Testis (tissue), 3 donors: ENCODE results near the gene NRARP. TPM values are rescaled to one million over a fixed set of nuclear protein-coding genes. Genes with fewer than 3 reads are reported as not detected.
A peak's percentile ranks its signal among the peaks of the same experiment; 100 is the strongest.

Experiments
- DNase-seq: peaks from one replicate; pipeline ENCODE4 v3.0.0-alpha.2; 2019
- H3K27ac ChIP-seq, 2 donors: fragments of 200-600 bp; sonication (generic); one replicate each; pipeline ENCODE4 v1.5.1; 2019
- H3K27me3 ChIP-seq: fragments of 200-600 bp; sonication (generic); one replicate; pipeline ENCODE4 v1.5.1; 2019
- H3K36me3 ChIP-seq: fragments of 200-600 bp; sonication (generic); one replicate; pipeline ENCODE4 v1.5.1; 2017; ENCODE audit warnings: low read depth; ENCODE audit errors: missing control alignments
- H3K4me1 ChIP-seq: fragments of 200-600 bp; sonication (generic); one replicate; pipeline ENCODE4 v1.5.1; 2019
- H3K4me3 ChIP-seq, 2 donors: fragments of 200-600 bp; sonication (generic); one replicate each; pipeline ENCODE4 v1.5.1; 2017 to 2019
- H3K9me3 ChIP-seq: fragments of 200-600 bp; sonication (generic); one replicate; pipeline ENCODE4 v1.5.1; 2017
- POLR2A ChIP-seq: fragments of 450-650 bp; IDR thresholded peaks from one replicate; pipeline ENCODE4 v1.6.1; 2017; ENCODE audit warnings: antibody characterized with exemption, mild to moderate bottlenecking, moderate library complexity
- WGBS, 2 donors: methylation state at CpG; one replicate each; pipeline ENCODE4 v1.1.5; 2018; 5-methylcytosine and 5-hydroxymethylcytosine counted together
- intact Hi-C: fragments of 100-400 bp; cut with DNase I; formaldehyde crosslinking; loops from one replicate; pipeline ENCODE4 v1.15.1; 2023; ENCODE audit warnings: low total_unique reads
- polyA plus RNA-seq: library from polyadenylated mRNA; stranded (reverse); fragments of 350-450 nt; fragmentation: Illumina TruSeq; extraction: RNeasy Lipid Tissue Mini Kit (QIAGEN cat#74804); gene quantifications from one replicate; pipeline ENCODE4 v1.2.3, GENCODE V29; 2014; ENCODE audit warnings: low read depth, low replicate concordance; ENCODE audit not compliant: insufficient read depth
- total RNA-seq, 2 donors: library from RNA; depleted of rRNA; stranded (reverse); fragments of >200 nt; gene quantifications; one replicate each; pipeline ENCODE4 v1.2.3, GENCODE V29; 2016
- TF ChIP-seq, protein P1 (sequence below), 3 experiments: fragments of 450-650 bp in 2 of 3; fragments of 200-600 bp in 1 of 3; sonication (generic) in 1 of 3; IDR thresholded peaks; one replicate each; pipeline ENCODE4 v1.5.1; 2016 to 2019; ENCODE audit warnings: antibody characterized with exemption in 3 of 3, mild to moderate bottlenecking in 2 of 3, moderate library complexity in 1 of 3

NRARP gene
- total and polyA plus RNA-seq, 3 donors from 2014 or later: 5.2 to 40.6 (median 14.4) TPM

DNA sequence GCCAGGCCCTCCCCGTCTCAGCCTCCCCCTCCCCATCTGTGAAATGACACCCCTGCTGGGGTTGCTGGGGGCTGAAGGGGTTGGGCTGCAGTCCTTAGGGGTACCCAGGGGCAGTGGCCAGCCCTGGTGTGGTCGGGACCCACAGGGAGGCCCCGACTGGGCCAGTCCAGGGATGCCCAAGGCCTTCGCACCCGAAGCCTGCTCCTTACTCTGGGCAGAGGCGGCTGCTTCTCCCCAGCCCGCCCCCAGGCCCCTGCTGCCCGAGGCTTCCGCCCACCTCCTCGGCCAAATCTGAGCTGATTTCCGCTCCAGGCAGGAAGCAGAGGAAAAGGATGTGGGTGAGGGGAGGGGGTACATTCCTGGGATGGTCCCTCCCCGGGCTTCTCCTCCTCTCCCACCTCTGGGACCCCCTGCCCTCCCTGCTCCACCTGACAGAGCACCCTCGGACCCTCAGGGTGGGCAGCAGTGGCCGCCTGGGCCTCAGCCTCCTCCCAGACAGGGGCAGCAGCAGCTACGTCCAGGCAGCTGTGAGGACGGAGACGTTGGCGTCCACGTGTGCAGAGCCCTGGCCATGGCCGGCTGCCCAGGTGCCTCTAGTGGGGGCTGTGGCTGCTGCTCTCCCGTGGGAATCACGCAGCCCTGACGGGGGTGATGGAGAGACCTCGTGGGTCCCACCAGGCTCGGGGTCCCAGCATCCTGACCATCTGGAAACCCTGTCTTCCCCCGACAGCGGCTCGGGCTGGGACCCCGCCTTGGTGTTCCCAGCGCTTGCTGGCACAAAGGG is 4.2 kb upstream of the NRARP start:
- peaks cover 36% of the 10 kb centered on the region for H3K4me1 ChIP-seq
- no peaks in the 10 kb centered on the region for H3K27me3 ChIP-seq
- H3K4me3 ChIP-seq: no peak overlapping the region
- no peaks in the 10 kb centered on the region for H3K36me3 ChIP-seq
- no peak for TF ChIP-seq POLR2A
- TF ChIP-seq, protein P1, sequence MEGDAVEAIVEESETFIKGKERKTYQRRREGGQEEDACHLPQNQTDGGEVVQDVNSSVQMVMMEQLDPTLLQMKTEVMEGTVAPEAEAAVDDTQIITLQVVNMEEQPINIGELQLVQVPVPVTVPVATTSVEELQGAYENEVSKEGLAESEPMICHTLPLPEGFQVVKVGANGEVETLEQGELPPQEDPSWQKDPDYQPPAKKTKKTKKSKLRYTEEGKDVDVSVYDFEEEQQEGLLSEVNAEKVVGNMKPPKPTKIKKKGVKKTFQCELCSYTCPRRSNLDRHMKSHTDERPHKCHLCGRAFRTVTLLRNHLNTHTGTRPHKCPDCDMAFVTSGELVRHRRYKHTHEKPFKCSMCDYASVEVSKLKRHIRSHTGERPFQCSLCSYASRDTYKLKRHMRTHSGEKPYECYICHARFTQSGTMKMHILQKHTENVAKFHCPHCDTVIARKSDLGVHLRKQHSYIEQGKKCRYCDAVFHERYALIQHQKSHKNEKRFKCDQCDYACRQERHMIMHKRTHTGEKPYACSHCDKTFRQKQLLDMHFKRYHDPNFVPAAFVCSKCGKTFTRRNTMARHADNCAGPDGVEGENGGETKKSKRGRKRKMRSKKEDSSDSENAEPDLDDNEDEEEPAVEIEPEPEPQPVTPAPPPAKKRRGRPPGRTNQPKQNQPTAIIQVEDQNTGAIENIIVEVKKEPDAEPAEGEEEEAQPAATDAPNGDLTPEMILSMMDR (IDR thresholded peaks at IDR 0.05): no peak
- peak overlapping the region in 1 of 2 donors; percentile 19 for H3K27ac ChIP-seq
- intact Hi-C loops: no loop called here
- no peaks in the 10 kb centered on the region for H3K9me3 ChIP-seq
- 43 to 45% methylated on average over 9 to 20 of the region's 30 CpGs for WGBS, 2 donors
- no peak for DNase-seq

DNA sequence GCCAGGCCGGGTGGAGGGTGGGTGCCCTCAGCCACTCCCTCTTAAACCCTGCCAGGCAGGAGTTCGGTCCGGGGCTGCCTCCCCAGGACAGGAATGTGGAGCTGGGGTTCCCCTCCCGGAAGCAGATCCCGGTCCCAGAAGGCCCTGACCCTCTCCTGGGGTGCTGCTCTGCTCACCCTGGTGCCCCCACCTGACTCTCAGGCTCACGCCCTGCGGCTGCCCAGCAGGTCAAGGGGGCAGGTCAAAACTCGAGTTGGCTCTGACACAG is 3.7 kb upstream of the NRARP start:
- no peak for DNase-seq
- H3K27me3 ChIP-seq: no peaks in the 10 kb centered on the region
- H3K27ac ChIP-seq: peak overlapping the region in 1 of 2 donors; percentile 19
- WGBS, 2 donors: 29 to 30% methylated on average over 6 to 8 of the region's 8 CpGs
- peaks cover 36% of the 10 kb centered on the region for H3K4me1 ChIP-seq
- TF ChIP-seq POLR2A: no peak
- TF ChIP-seq, protein P1 (IDR thresholded peaks at IDR 0.05): no peak
- H3K4me3 ChIP-seq: no peak overlapping the region
- no peaks in the 10 kb centered on the region for H3K36me3 ChIP-seq
- intact Hi-C loops: no loop called here
- H3K9me3 ChIP-seq: no peaks in the 10 kb centered on the region

GRCh38 chr9:137305060-137305797 is 3.2 kb upstream of the NRARP start:
- Histone ChIP-seq H3K4me1 (peaks cover 36% of the 10 kb centered on the region), H3K27ac (peak overlapping the region in 1 of 2 donors; percentile 18)
- intact Hi-C loops: no loop called here

GRCh38 chr9:137304383-137305059 is 2.5 kb upstream of the NRARP start:
- intact Hi-C loops: no loop called here
- TF ChIP-seq POLR2A: no peak
- TF ChIP-seq, protein P1 (IDR thresholded peaks at IDR 0.05): peak in 1 of 3 experiments; percentile 14
- H3K4me3 ChIP-seq: no peak overlapping the region
- DNase-seq: no peak
- no peaks in the 10 kb centered on the region for H3K27me3 ChIP-seq
- peak overlapping the region in 1 of 2 donors; percentile 18 for H3K27ac ChIP-seq
- no peaks in the 10 kb centered on the region for H3K9me3 ChIP-seq
- H3K4me1 ChIP-seq: peaks cover 36% of the 10 kb centered on the region
- H3K36me3 ChIP-seq: no peaks in the 10 kb centered on the region
- WGBS, 2 donors: 36 to 45% methylated on average over 5 to 16 of the region's 16 CpGs

More at GRCh38 chr9:137305060-137305797, 3.2 kb upstream of the NRARP start:
- no peak overlapping the region for H3K4me3 ChIP-seq
- 34 to 43% methylated on average over 13 to 36 of the region's 36 CpGs for WGBS, 2 donors
- TF ChIP-seq, protein P1 (IDR thresholded peaks at IDR 0.05): no peak
- no peak for TF ChIP-seq POLR2A
- no peaks in the 10 kb centered on the region for H3K9me3 ChIP-seq
- no peaks in the 10 kb centered on the region for H3K27me3 ChIP-seq
- no peak for DNase-seq
- no peaks in the 10 kb centered on the region for H3K36me3 ChIP-seq
